ENCODE data around the gene ARSJ.

GRCh38 chr4:113882668-113883067 is 96.8 kb downstream of the ARSJ start:
- TF ChIP-seq CTCF (IDR thresholded peaks at IDR 0.05) (no peak), POLR2A (IDR thresholded peaks at IDR 0.05; ENCODE audit: low read depth) (no peak)

Data from esophagus muscularis mucosa (tissue), 3 donors.